Stimulated activated CD4-positive, alpha-beta T cell treated with anti-CD3 and anti-CD28 coated beads, Interleukin-15, amount 100 ng/mL, for 1 hour (primary cell): Measurements from ENCODE around the gene CCDC154.

ENCODE experiments used
- DNase-seq, 2 donors: peaks; one replicate each; pipeline ENCODE4 v3.0.0-alpha.2; 2020; ENCODE audit warnings: low read depth in 1 of 2, low spot score in 1 of 2

Gene CCDC154

DNA sequence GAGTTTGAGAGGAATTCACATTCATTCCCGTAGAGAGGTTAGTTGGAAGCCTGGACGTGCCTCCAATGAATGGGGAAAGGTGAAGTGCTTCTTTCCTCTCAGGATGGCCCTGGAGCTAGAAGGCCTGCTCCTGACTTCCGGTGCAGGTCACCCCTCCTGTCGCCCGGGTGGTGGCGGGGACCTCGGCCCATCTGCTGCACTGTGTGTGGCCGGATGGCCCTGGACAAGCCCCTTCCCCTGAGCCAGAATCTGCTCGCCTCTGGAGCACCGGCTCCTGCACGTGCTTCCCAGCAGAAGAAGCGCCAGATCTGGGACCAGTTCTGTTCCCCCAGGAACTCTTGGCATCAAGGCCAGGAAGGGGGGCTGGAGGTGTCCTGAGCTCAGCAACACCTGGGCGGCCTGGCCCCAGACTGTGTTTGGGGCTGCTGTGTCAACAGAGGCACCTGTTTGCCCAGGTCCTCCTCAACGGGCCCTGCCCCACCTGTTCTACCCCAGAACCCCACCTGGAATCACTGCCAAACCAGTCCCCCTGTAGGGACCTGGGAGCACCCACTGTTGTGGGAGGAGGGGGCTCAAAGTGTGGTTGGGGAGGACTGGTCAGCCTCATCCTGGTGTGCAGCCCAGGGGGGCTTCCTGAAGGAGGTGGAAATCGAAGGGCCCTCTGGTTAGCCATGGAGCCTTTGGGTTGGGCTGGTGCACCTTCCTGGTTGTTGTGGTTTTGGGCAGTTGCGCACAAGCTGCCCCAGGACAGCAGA lies 18.6 kb downstream of the CCDC154 start:
- DNase-seq = no peak

DNA sequence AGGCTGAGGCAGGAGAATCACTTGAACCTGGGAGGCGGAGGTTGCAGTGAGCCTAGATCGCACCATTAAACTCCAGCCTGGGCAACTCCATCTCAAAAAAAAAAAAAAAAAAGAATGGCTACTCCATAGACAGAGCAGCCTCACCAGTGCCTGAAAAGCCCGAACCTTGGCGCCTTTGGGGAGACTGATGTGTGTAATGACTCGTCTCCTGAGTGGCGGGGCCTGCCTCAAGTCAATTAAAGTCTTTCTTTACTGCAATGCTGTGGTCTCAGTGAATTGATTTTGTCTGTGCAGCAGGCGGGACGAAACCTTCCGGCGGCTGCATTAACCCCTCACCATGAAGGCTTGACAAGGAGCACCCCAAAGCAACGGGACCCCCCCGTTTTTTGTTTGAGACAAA lies 20.3 kb downstream of the CCDC154 start:
- no peak for DNase-seq

DNA sequence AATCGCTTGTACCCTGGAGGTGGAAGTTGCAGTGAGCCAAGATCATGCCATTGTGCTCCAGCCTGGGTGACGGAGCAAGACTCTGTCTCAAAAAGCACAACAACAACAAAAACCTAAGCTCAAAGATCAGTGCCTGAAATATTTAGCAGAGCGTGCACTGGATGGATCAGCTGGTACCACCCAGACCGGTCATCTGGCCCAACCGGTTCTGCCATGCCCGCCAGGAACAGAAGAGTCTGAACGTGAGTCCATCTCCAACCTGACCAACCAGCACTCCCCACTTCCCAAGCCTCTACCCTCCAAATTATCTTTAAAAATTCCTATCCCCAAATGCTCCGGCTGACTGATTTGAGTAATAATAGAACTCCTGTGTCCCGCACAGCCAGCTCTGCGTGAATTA lies 22.3 kb downstream of the CCDC154 start:
- no peak for DNase-seq

DNA sequence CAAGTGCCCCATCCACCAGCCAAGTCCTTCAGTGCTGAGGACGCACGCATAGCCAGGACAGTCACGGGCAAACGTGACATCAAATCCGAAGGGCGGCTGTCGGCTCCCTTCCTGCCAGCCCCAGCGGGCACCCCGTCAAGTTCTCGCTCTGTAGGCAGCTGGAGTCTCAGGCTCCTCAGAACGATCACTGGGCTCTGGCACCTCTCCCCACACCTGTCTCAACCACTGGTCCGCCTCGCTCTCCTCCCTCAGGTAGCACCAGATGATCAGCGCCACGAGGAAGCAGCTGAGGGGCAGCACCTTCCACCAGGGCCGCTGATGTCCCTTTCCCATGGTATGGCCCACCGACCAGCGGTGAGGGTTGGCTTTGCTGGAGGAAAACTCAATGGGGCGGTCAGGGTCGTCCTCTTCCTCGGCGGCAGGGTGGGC lies 24.2 kb downstream of the CCDC154 start:
- no peak for DNase-seq

DNA sequence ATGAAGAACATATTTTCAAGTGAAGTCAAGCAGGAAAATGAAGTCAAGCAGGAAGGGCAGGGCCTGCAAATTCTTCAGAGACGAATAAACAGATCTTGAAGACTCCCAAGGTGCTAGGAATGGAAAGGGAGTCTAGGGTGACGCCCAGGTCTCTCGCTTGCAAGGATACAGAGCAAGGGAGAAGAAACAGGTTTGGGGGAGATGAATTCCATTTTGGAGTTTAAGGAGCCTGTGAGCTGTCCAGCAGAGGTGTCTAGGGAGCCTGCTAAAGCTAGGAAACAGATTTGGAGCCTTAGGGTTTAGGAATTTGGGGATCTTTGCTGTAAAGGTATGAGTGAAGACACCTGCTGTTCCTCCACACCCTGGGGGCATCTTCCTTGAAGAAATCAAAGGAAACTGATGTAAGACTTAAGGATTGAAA lies 27.8 kb downstream of the CCDC154 start:
- DNase-seq = no peak

DNA sequence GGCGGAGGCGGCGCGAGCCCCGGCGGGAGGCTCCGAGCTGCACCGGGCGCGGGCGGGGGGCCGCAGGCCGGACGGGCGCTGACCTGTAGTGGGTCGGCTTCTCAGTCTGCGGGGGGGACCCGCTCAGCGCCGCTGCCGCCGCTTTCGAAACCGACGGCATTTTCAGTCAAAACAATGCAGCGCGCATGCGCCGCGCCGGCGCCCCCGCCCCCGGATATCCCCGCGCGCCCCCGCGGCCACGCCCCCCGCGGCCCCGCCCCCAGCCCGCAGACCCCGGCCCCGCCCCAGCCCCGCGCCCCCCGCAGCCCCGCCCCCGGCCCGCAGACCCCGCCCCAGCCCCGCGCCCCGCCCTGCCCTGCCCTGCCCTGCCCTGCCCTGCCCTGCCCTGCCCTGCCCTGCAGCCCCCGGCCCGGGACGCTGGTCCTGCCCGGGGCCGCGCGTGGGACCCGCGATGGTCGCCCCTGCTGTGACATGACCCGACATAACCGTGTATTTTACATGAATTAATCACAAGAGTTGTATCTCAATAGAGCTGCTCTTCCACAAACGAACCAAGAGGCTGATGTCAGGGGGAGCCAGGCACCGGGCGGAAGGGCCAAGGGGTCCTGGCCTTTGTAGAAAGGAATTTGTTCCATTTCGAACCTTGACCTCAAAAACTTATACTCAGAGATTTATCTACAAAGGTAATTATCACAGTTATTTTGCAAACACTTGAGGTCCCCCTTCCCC lies 29.7 kb downstream of the CCDC154 start, which contains the start of gene UNKL:
Gene UNKL (minus strand): TSS at position 173 of the 729 bp plus-strand sequence. CDS start 13 bp downstream, at position 160.
- peak; percentile 73 to 77 for DNase-seq

DNA sequence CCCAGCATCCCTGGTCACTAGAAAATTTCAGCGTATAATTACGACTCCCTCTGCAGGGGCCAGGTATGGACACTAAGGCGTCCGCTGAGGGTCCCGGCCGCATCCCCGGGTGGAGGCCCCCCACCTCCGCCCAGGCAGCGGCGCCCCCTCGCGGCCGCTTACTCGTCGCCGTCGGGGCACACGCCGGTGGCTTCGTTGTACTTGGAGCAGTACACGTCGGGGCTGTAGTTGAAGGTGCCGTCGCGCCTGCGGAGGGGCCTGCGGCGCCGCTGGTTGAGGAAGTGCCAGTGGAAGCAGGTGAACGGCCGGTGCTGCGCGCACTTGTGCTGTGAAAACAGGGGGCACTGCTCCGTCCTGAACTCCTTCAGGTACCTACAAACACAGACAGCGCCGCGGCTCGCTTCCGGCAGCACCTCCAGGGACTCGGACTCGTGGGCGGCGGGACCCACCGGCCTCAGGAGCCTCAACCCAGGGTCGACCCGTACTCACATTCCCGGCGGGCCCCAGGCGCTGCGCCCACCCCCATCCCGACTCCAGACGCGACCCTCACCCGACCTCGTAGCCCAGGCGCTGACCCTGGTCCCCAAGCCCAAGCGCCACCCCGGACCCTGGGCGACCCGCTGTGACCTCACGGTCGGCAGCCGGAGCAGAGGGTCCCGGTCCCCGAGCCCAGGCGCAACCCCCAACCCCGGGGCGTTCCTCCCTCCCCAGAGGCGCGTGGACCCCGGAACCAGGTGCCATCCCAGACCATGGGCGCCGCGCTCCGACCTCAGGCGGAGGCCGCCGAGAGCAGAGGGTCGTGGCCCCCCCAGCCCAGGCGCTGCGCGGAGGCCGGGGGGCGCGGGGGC lies 30.4 kb downstream of the CCDC154 start:
- DNase-seq = peak; percentile 44 to 57

DNA sequence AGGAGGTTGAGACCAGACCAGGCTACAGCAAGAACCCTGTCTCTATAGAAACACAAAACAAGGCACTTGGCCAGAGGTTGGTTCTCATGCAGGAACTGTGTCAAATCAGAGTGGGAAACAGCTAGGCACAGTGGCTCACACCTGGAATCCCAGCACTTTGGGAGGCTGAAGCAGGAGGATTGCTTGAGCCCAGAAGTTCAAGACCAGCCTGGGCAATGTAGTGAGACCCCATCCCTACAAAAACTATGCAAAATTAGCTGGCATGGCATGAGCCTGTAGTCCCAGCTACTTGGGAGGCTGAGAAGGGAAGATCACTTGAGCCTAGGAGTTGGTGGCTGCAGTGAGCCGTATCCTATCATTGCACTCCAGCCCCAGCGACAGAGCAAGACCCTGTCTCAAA lies 31.5 kb downstream of the CCDC154 start:
- DNase-seq = no peak

DNA sequence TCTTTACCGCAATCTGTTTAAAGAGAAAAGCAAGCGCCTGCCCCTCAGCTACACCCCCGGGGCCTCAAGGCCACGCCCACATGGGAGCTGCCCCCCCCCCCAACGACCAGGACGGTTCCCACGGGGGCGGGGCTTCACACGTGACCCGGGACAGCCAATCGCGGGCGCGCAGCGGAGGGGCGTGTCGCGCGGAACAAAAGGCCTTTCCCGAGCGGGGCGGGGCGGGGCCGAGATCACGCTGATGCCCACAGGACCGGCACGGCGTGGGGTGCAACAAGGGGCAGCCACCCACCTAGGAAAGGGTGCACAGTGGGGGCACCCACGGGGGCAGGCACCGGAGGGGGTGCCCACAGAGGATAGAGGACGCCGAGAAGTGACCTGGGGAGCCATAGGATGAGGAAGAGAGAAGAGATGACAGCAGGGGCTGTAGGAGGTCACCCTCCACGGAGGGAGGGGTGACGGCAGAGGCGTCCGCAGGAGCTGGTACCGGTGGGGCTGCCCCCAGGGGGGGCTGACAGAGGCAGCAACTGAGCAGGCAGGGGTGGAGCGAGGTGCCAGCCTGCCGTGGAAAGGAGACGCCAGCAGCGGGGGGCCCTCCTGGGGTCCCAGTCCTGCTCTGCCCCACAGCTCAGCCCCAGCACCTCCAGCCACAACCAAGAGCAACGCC lies 36.1 kb downstream of the CCDC154 start:
- peak; percentile 97 for DNase-seq

DNA sequence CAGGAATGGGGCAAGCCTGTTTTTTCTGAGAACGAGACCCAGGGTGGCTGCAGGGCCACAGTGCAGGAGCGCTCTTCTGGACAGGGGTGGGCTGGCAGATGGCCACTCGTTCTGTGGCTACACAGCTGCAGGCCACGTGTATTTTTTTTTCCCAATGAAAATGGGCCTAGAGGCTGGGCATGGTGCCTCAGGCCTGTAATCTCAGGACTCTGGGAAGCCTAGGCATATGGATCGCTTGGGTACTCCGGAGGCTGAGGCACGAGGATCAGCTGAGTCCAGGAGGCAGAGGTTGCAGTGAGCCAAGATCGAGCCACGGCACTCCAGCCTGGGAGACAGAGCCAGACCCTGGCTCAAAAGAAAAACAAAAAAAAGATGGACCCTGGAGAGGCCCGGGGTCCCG lies 36.6 kb downstream of the CCDC154 start:
- no peak for DNase-seq

DNA sequence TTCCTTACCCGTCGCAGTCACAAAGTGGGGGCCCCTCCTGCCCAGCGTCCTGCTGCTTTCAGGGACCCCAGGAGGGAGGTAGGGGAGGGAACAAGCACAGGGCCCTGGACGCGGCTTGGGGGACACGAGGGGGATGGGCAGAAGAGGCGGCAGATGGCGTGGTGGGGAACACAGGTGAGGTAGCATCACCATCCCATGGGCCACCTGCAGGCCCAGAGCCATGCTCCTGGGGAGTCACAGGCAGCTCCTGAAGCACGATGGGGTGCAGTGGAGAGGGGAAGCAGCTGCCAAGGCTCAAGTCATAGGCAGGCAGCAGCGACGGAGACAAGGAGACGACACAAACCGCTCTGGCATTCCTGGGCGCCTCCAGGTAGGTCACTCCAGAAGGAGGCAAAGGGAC lies 40.6 kb downstream of the CCDC154 start:
- no peak for DNase-seq

DNA sequence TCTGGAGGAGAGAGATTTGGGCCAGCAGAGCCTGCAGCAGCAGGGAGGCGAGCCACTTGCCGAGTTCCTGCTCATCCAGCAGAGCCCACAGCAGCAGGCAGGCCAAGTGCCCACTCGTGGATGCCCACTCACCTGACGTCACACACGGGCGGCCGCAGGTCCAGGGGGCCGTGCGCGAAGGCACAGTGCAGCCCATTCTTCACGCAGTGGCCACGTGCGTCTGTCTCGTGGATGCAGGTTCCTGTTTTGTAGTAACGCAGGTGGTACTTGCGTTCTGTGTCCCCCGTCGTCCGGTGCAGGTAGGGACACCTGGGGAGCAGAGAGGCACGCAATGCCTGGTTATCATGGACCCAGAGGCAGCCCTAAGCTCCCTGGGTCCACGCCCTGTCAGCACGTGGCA lies 41.3 kb downstream of the CCDC154 start:
- no peak for DNase-seq

DNA sequence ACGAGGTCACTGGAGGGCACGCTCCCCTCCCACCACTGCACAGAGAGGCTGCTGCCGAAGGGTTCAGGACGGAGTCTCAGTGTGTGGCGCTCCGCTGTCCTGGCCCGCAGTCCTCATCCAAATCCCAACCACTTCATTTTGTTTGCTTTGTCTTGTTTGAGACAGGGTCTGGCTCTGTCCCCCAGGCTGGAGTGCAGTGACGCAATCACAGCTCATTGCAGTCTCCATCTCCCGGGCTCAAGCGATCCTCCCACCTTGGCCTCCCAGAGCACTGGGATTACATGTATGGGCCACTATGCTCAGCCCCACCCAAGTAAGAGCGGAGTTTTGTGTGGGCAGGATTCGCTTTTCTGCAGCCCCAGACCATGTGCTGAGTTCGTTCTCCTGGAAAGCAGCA lies 42.6 kb downstream of the CCDC154 start:
- DNase-seq = no peak

DNA sequence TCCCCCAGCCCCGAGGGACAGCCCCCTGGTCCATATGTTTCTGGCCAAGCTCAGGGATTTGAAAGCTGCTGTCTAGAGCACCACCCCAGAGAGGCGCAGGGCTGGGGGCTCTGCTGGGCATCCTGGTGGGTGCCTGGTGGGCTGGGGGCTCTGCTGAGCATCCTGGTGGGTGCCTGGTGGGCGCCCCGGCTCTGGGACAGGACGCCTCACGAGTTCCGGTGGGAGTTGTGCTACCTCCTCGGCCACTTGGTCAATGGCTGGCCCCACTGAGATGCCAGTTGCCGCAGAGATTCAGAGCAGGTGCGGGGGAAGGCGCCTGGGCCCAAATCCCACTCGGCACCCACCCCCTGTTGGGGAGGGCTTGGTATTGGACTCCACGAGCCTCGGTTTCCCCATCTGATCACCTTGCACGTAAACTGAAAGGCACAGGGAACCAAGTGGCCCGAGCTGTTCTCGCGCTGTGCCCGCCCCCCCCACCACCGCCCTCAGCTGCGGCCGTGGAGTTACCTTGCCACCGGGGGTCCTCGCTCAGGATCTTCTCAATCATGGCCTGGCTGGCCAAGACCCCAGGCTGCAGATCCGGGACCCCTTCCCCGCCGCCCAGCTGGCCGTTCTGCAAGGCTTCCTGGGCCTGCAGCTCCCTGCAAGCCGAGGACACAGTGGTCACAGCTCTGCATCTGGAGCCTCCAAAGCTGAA lies 43.1 kb downstream of the CCDC154 start:
- no peak for DNase-seq

DNA sequence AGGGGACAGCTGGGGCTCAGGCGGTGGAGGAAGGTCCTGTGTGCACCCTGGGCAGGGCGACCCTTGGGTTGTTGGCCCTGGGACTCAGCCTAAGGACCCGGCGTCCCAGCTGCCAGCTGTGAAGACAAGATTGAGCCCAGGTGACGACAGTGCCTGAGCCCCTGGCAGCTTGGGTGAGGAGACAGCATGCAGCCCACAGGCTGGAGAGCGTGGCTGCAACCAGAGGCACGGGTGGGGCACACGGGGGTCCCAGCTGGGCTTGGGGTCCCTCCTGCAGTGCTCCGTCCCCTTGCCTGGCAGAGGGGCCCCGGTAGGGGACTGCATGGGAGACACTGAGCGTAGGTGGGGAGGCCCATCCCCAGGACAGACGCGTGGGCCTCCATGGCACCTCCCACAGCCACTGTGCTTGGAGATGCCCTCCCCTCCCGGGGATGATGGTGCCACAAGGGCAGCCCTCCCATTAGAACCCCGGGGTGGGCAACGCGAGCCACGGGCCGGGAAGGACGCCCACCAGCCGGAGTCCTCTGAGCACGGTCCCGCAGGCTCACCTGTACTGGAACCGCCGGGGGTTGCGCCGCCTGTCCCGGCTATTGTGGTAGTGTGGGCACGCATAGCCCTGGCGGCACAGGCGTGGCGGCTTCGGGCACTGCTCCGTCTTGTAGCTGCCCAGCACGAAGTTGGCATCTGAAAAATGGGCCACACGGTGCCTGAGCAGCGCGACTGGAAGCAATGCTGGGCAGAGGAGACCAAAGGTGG lies 45.4 kb downstream of the CCDC154 start:
- no peak for DNase-seq

DNA sequence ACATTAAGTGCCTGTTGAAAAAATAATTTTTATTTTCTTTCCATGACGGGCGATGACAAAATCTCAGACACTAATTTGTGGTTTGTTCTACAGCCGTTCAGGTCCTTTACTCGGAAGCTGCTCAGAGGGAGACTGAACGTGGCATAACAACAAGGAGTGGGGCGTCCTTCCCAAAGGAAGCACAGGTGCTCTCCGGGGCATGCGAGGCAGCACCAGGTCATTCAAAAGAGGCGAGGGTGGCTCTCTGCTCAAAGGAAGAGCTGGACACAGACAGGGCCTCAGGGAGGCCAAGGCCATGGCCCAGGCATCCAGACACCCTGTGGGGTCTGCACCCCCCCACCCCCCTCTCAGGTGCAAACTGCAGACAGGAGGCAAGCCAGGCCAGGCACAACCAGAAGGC lies 46.0 kb downstream of the CCDC154 start:
- no peak for DNase-seq

DNA sequence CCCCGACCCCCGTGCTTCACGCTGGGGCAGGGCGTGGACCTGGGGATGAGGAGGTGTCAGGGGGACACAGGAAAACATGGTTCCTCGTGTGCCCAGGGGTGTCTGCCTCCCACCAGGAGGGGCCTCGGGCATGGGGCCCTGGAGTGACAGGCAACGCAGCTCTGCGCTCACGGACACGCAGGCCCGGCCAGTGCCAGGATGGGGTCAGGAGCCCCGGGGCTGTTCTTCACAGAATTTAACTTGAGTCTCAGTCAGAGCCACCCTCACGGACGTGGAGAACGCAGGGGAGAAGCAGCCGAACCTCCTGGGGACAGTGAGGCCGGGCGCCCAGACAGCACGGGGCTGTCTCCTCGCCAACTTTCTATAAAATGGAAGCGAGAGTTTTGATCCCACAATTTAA lies 46.6 kb downstream of the CCDC154 start:
- DNase-seq = no peak

DNA sequence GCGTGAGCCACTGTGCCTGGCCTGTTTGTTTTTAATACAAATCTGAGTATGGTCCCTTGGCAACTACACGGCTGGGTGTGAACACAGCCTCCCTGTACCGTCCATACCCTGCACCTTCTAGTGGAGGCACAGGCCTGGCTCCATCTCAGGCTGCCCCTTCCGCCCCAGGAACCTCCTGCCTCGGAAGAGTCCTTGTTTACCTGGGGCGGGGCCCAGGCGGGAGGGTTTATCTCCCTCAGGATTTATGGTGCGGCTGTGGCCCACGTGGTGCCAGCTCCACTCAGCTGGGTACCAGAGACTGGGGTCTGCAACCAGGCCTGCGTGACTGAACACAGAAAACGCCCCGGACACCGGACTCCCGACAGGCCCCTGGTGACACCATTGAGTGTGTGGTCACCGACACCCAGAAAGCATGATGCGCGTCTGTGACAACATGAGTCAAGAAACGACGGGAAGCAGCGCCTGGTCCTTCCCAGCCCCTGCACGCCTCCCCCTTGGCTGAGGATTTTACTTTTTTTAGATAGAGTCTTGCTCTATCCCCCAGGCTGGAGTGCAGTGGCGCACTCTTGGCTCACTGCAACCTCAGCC lies 48.8 kb downstream of the CCDC154 start:
- DNase-seq = no peak

DNA sequence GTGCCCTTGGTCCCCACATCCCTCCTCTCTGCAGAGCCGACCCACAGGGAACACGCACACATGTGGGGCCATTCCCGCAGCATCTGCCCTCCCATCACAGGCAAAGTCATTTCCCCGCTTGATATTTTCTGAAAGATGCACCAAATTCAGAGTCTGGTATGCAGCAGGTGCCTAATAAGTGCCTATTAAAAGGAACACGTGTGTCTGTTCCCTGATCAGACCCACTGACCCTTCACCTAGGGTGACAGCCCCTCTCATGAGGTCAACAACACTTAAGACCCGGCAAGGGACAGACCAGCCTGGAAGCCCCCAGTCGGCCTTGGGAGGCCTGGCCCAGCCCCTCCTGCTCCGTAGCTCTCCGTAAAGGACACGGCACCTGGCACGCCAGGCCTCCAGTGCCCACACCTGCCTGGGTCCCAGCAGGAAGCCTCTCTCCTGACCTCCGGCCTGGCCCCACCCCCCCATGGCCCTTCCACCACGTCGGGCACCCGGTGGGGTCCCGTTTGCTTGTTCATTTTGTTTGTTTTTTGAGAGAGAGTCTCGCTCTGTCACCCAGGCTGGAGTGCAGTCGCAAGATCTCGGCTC lies 49.9 kb downstream of the CCDC154 start:
- DNase-seq = no peak
